HepG2 (cell line): ENCODE results near the gene A3GALT2.

ENCODE experiments used
- CTCF ChIP-seq: sonication (generic); formaldehyde crosslinking; IDR thresholded peaks from 2 replicates; pipeline ENCODE4 v1.5.0; 2020; ENCODE audit warnings: mild to moderate bottlenecking, missing genetic modification reagents, moderate library complexity
- E2F5 ChIP-seq: sonication (generic); formaldehyde crosslinking; conservative IDR thresholded peaks from 2 replicates; pipeline ENCODE4 v1.4.0; 2020; ENCODE audit warnings: missing genetic modification reagents
- FIP1L1 ChIP-seq: fragments of 200-400 bp; formaldehyde crosslinking; IDR thresholded peaks from 2 replicates; pipeline ENCODE4 v1.6.1; 2018; ENCODE audit warnings: low read depth, mild to moderate bottlenecking, low read length, moderate library complexity, borderline replicate concordance; ENCODE audit not compliant: insufficient read depth
- FOSL2 ChIP-seq: sonication (generic); formaldehyde crosslinking; IDR thresholded peaks from 2 replicates; pipeline ENCODE4 v1.4.0; 2020; ENCODE audit warnings: missing genetic modification reagents
- HMG20B ChIP-seq: conservative IDR thresholded peaks from 2 replicates; pipeline ENCODE4 v1.6.1; 2016; ENCODE audit warnings: missing genetic modification reagents, missing compliant biosample characterization
- HOXA3 ChIP-seq: sonication (generic); formaldehyde crosslinking; IDR thresholded peaks from 2 replicates; pipeline ENCODE4 v1.5.0; 2020; ENCODE audit warnings: missing genetic modification reagents
- NFE2L1 ChIP-seq: sonication (generic); formaldehyde crosslinking; IDR thresholded peaks from 2 replicates; pipeline ENCODE4 v1.4.0; 2020; ENCODE audit warnings: missing genetic modification reagents, mild to moderate bottlenecking, borderline replicate concordance
- NFYB ChIP-seq: sonication (generic); formaldehyde crosslinking; IDR thresholded peaks from 2 replicates; pipeline ENCODE4 v1.4.0; 2020; ENCODE audit warnings: missing genetic modification reagents
- POLR2A ChIP-seq, 2 experiments: IDR thresholded peaks; 2 replicates each; pipeline ENCODE4 v1.6.1; 2011; ENCODE audit warnings: low read depth in 2 of 2, low read length in 2 of 2, mild to moderate bottlenecking in 1 of 2, moderate library complexity in 1 of 2; ENCODE audit not compliant: insufficient read depth in 1 of 2
- SMAD3 ChIP-seq: sonication (generic); formaldehyde crosslinking; IDR thresholded peaks from 2 replicates; pipeline ENCODE4 v1.4.0; 2020; ENCODE audit warnings: missing genetic modification reagents
- ZNF333 ChIP-seq: sonication (generic); formaldehyde crosslinking; IDR thresholded peaks from 2 replicates; pipeline ENCODE4 v1.4.0; 2020; ENCODE audit warnings: mild to moderate bottlenecking, missing genetic modification reagents, borderline replicate concordance
- ZNF644 ChIP-seq: IDR thresholded peaks from 2 replicates; pipeline ENCODE4 v1.6.1; 2016; ENCODE audit warnings: low read depth

- TF ChIP-seq FIP1L1 = no peak
- TF ChIP-seq E2F5 (CRISPR knock-in tag) = no peak
- TF ChIP-seq HMG20B (CRISPR knock-in tag) = no peak
- peak; percentile 96 for TF ChIP-seq CTCF
- TF ChIP-seq FOSL2 (CRISPR knock-in tag) = no peak
- TF ChIP-seq POLR2A (IDR thresholded peaks at IDR 0.05; ENCODE audit: insufficient read depth in 1 of 2, low read depth in 2 of 2, low read length in 2 of 2) = no peak
- TF ChIP-seq NFYB (CRISPR knock-in tag) = no peak
- TF ChIP-seq NFE2L1 (CRISPR knock-in tag) = no peak
- TF ChIP-seq ZNF333 (CRISPR knock-in tag) = no peak
- no peak for TF ChIP-seq HOXA3 (CRISPR knock-in tag)
- TF ChIP-seq SMAD3 = no peak
- no peak for TF ChIP-seq ZNF644
Measured at GRCh38 chr1:33295450-33296081, 25.3 kb downstream of the A3GALT2 start.
